Measurements from ENCODE around the gene GJA3.
"Not testable (repeated sequence)": the region's sequence is repeated elsewhere in the genome, so short reads cannot be mapped to it uniquely, and the experiment has no call there.

GJA3 gene

GRCh38 chr13:20173116-20173746, 12.4 kb upstream of the GJA3 start:
- Mint-ChIP-seq H3K4me1 (ENCODE audit: low read depth) (peaks cover 36% of the 10 kb centered on the region), H3K4me3 (no peak overlapping the region), H3K27me3 (peaks cover 77% of the 10 kb centered on the region), H3K36me3 (ENCODE audit: low read depth) (no peaks in the 10 kb centered on the region), H3K9me3 (no peaks in the 10 kb centered on the region), H3K27ac (no peak overlapping the region)
- DNase-seq, result no peak

GRCh38 chr13:20171364-20171763, 10.5 kb upstream of the GJA3 start:
- Mint-ChIP-seq H3K4me3 (no peak overlapping the region), H3K9me3 (no peaks in the 10 kb centered on the region), H3K27me3 (peaks cover 78% of the 10 kb centered on the region), H3K4me1 (ENCODE audit: low read depth) (peaks cover 33% of the 10 kb centered on the region), H3K27ac (no peak overlapping the region), H3K36me3 (ENCODE audit: low read depth) (no peaks in the 10 kb centered on the region)
- DNase-seq, result no peak

GRCh38 chr13:20170921-20171320, 10.1 kb upstream of the GJA3 start:
- H3K4me1 Mint-ChIP-seq (ENCODE audit: low read depth), result peaks cover 33% of the 10 kb centered on the region
- H3K4me3 Mint-ChIP-seq, result no peak overlapping the region
- DNase-seq, result no peak
- H3K27ac Mint-ChIP-seq, result no peak overlapping the region
- H3K27me3 Mint-ChIP-seq, result peaks cover 77% of the 10 kb centered on the region
- no peaks in the 10 kb centered on the region for H3K36me3 Mint-ChIP-seq (ENCODE audit: low read depth)
- no peaks in the 10 kb centered on the region for H3K9me3 Mint-ChIP-seq

GRCh38 chr13:20168396-20168795, 7.5 kb upstream of the GJA3 start:
- DNase-seq, result no peak
- H3K9me3 Mint-ChIP-seq, result no peaks in the 10 kb centered on the region

GRCh38 chr13:20165417-20166257, 4.8 kb upstream of the GJA3 start:
- Mint-ChIP-seq H3K36me3 (ENCODE audit: low read depth) (no peaks in the 10 kb centered on the region), H3K27ac (no peak overlapping the region), H3K9me3 (no peaks in the 10 kb centered on the region), H3K4me3 (no peak overlapping the region), H3K4me1 (ENCODE audit: low read depth) (peaks cover 11% of the 10 kb centered on the region), H3K27me3 (peaks cover 63% of the 10 kb centered on the region)
- DNase-seq, result no peak

More at GRCh38 chr13:20168396-20168795, 7.5 kb upstream of the GJA3 start:
- Mint-ChIP-seq H3K36me3 (ENCODE audit: low read depth) (no peaks in the 10 kb centered on the region), H3K27ac (no peak overlapping the region), H3K4me1 (ENCODE audit: low read depth) (peaks cover 12% of the 10 kb centered on the region), H3K27me3 (peaks cover 68% of the 10 kb centered on the region), H3K4me3 (no peak overlapping the region)

GRCh38 chr13:20161951-20162300, 1.1 kb upstream of the GJA3 start:
- DNase-seq, result no peak
- Mint-ChIP-seq H3K27ac (peak overlapping the region; percentile 44), H3K36me3 (ENCODE audit: low read depth) (no peaks in the 10 kb centered on the region), H3K27me3 (peaks cover 55% of the 10 kb centered on the region), H3K9me3 (no peaks in the 10 kb centered on the region), H3K4me1 (ENCODE audit: low read depth) (peaks cover 21% of the 10 kb centered on the region), H3K4me3 (peak overlapping the region; percentile 73)

GRCh38 chr13:20161275-20161950, 561 bp upstream of the GJA3 start:
- Mint-ChIP-seq H3K4me1 (ENCODE audit: low read depth) (peaks cover 21% of the 10 kb centered on the region), H3K27me3 (peaks cover 51% of the 10 kb centered on the region), H3K27ac (peak overlapping the region; percentile 44), H3K4me3 (peak overlapping the region; percentile 82), H3K36me3 (ENCODE audit: low read depth) (no peaks in the 10 kb centered on the region), H3K9me3 (no peaks in the 10 kb centered on the region)
- DNase-seq, result peak; percentile 66

- no peak for DNase-seq
- Mint-ChIP-seq H3K9me3 (no peaks in the 10 kb centered on the region), H3K27me3 (peaks cover 38% of the 10 kb centered on the region), H3K27ac (no peak overlapping the region), H3K4me1 (ENCODE audit: low read depth) (peaks cover 21% of the 10 kb centered on the region), H3K36me3 (ENCODE audit: low read depth) (no peaks in the 10 kb centered on the region), H3K4me3 (peak overlapping the region; percentile 82)
Measured at GRCh38 chr13:20159646-20160305, 1.1 kb downstream of the GJA3 start.

GRCh38 chr13:20157151-20157796, 3.6 kb downstream of the GJA3 start:
- Mint-ChIP-seq H3K9me3 (no peaks in the 10 kb centered on the region), H3K27ac (no peak overlapping the region), H3K4me3 (no peak overlapping the region), H3K36me3 (ENCODE audit: low read depth) (no peaks in the 10 kb centered on the region), H3K27me3 (peaks cover 31% of the 10 kb centered on the region), H3K4me1 (ENCODE audit: low read depth) (peaks cover 16% of the 10 kb centered on the region)
- no peak for DNase-seq

GRCh38 chr13:20156702-20157101, 4.2 kb downstream of the GJA3 start:
- peaks cover 12% of the 10 kb centered on the region for H3K4me1 Mint-ChIP-seq (ENCODE audit: low read depth)
- H3K27me3 Mint-ChIP-seq, result peaks cover 29% of the 10 kb centered on the region

GRCh38 chr13:20153290-20153689, 7.6 kb downstream of the GJA3 start:
- H3K4me3 Mint-ChIP-seq; H3K4me1 Mint-ChIP-seq (ENCODE audit: low read depth); H3K36me3 Mint-ChIP-seq (ENCODE audit: low read depth); H3K9me3 Mint-ChIP-seq; DNase-seq; H3K27ac Mint-ChIP-seq: not testable (repeated sequence)
- peaks cover 36% of the 10 kb centered on the region for H3K27me3 Mint-ChIP-seq

More at GRCh38 chr13:20156702-20157101, 4.2 kb downstream of the GJA3 start:
- Mint-ChIP-seq H3K4me3 (no peak overlapping the region), H3K27ac (no peak overlapping the region), H3K9me3 (no peaks in the 10 kb centered on the region), H3K36me3 (ENCODE audit: low read depth) (no peaks in the 10 kb centered on the region)
- DNase-seq, result no peak

GRCh38 chr13:20151612-20152011, 9.2 kb downstream of the GJA3 start:
- H3K9me3 Mint-ChIP-seq, result no peaks in the 10 kb centered on the region

GRCh38 chr13:20151016-20151415, 9.8 kb downstream of the GJA3 start:
- no peaks in the 10 kb centered on the region for H3K36me3 Mint-ChIP-seq (ENCODE audit: low read depth)
- no peak overlapping the region for H3K27ac Mint-ChIP-seq
- H3K4me3 Mint-ChIP-seq, result no peak overlapping the region
- H3K4me1 Mint-ChIP-seq (ENCODE audit: low read depth), result no peaks in the 10 kb centered on the region
- H3K27me3 Mint-ChIP-seq, result peaks cover 41% of the 10 kb centered on the region
- DNase-seq, result no peak
- H3K9me3 Mint-ChIP-seq, result no peaks in the 10 kb centered on the region

More at GRCh38 chr13:20151612-20152011, 9.2 kb downstream of the GJA3 start:
- Mint-ChIP-seq H3K27ac (no peak overlapping the region), H3K4me3 (no peak overlapping the region), H3K36me3 (ENCODE audit: low read depth) (no peaks in the 10 kb centered on the region), H3K27me3 (peaks cover 41% of the 10 kb centered on the region), H3K4me1 (ENCODE audit: low read depth) (no peaks in the 10 kb centered on the region)
- no peak for DNase-seq

- Mint-ChIP-seq H3K9me3 (no peaks in the 10 kb centered on the region), H3K27me3 (peaks cover 41% of the 10 kb centered on the region), H3K36me3 (ENCODE audit: low read depth) (no peaks in the 10 kb centered on the region), H3K4me3 (no peak overlapping the region), H3K27ac (no peak overlapping the region), H3K4me1 (ENCODE audit: low read depth) (no peaks in the 10 kb centered on the region)
- no peak for DNase-seq
Measured at GRCh38 chr13:20150561-20150960, 10.3 kb downstream of the GJA3 start.

Data from activated T-cell treated with anti-CD3 and anti-CD28 coated beads, Interleukin-2, amount 50 U/mL, for 24 hours (primary cell).